B cell (primary cell): ENCODE results near the gene TRPC3. TPM values are rescaled to one million over a fixed set of nuclear protein-coding genes. Genes with fewer than 3 reads are reported as not detected.

Source experiments
- ATAC-seq: fragments of 200-7000 bp; cut with Tn5 transposase; one replicate; pipeline ENCODE4 v1.10.0; 2021; ENCODE audit warnings: low read depth, mild to moderate bottlenecking, moderate number of reproducible peaks, moderate library complexity
- CTCF ChIA-PET: fragments of 350-600 bp; sonication (Branson Sonifier 250); formaldehyde crosslinking; loops from one replicate; lab custom pipeline; 2021; ENCODE audit warnings: antibody characterized with exemption, inconsistent platforms; lab: Charles Lee
- POLR2A ChIA-PET: fragments of 350-600 bp; sonication (Branson Sonifier 250); formaldehyde crosslinking; loops from one replicate; lab custom pipeline; 2021; ENCODE audit warnings: antibody characterized with exemption; lab: Charles Lee
- DNase-seq: peaks from one replicate; pipeline ENCODE4 v3.0.0; 2013
- H2AFZ ChIP-seq: 2 replicates; pipeline ENCODE4 v1.6.1; 2012; ENCODE audit warnings: mild to moderate bottlenecking, low read depth, low read length; ENCODE audit not compliant: insufficient read depth, poor library complexity, severe bottlenecking
- H3K27ac ChIP-seq, 2 donors: 1 replicate in 1 of 2; 2 replicates in 1 of 2; pipeline ENCODE4 v1.5.1; 2012 to 2013; ENCODE audit warnings: low read length in 2 of 2, mild to moderate bottlenecking in 2 of 2, moderate library complexity in 1 of 2
- H3K27me3 ChIP-seq, 4 experiments: fragments of 200-600 bp in 1 of 4; sonication (generic) in 1 of 4; replicated peaks in 1 of 4; 1 replicate in 2 of 4; 2 replicates in 2 of 4; pipeline versions ENCODE4 v1.6.1 to v1.7.0; 2013 to 2016; ENCODE audit warnings: low read length in 3 of 4, mild to moderate bottlenecking in 2 of 4, mixed read lengths in 1 of 4, moderate library complexity in 1 of 4; ENCODE audit not compliant: insufficient read depth in 4 of 4, control insufficient read depth in 3 of 4; ENCODE audit errors: control extremely low read depth in 1 of 4
- H3K36me3 ChIP-seq, 2 experiments: replicated peaks in 1 of 2; 1 replicate in 1 of 2; 2 replicates in 1 of 2; pipeline versions ENCODE4 v1.6.1 to v1.7.1; 2013; ENCODE audit warnings: low read length in 1 of 2; ENCODE audit not compliant: insufficient read depth in 2 of 2, control insufficient read depth in 1 of 2; ENCODE audit errors: control extremely low read depth in 1 of 2, extremely low read depth in 1 of 2
- H3K4me1 ChIP-seq, 2 donors: fragments of 200-600 bp in 1 of 2; sonication (generic) in 1 of 2; 1 replicate in 1 of 2; 2 replicates in 1 of 2; pipeline versions ENCODE4 v1.5.1 to v1.6.1; 2013 to 2017; ENCODE audit warnings: low read length in 2 of 2; ENCODE audit not compliant: control insufficient read depth in 2 of 2, insufficient read depth in 2 of 2
- H3K4me2 ChIP-seq: replicated peaks from 2 replicates; pipeline ENCODE3; 2012; ENCODE audit warnings: mild to moderate bottlenecking, low read depth, low read length; ENCODE audit not compliant: poor library complexity, severe bottlenecking
- H3K4me3 ChIP-seq, 5 experiments: fragments of 200-600 bp in 1 of 5; sonication (generic) in 1 of 5; 1 replicate in 3 of 5; 2 replicates in 2 of 5; pipeline versions ENCODE4 v1.5.1 to v1.7.0; 2011 to 2016; ENCODE audit warnings: low read length in 4 of 5, mild to moderate bottlenecking in 4 of 5, low read depth in 2 of 5, control low read depth in 1 of 5, moderate library complexity in 1 of 5; ENCODE audit not compliant: insufficient read depth in 1 of 5; ENCODE audit errors: control extremely low read depth in 1 of 5, extremely low read depth in 1 of 5
- H3K79me2 ChIP-seq: fragments of 200-600 bp; sonication (generic); one replicate; pipeline ENCODE4 v1.6.0; 2016; ENCODE audit warnings: low read length; ENCODE audit not compliant: control insufficient read depth, insufficient read depth
- H3K9ac ChIP-seq: fragments of 200-600 bp; sonication (generic); 2 replicates; pipeline ENCODE4 v1.6.1; 2017; ENCODE audit warnings: mild to moderate bottlenecking, low read length, moderate library complexity
- H3K9me3 ChIP-seq, 3 donors: one replicate each; pipeline versions ENCODE4 v1.6.1 to v1.7.1; 2013; ENCODE audit warnings: low read length in 2 of 3; ENCODE audit not compliant: control insufficient read depth in 2 of 3, insufficient read depth in 1 of 3; ENCODE audit errors: control extremely low read depth in 1 of 3
- H4K20me1 ChIP-seq: 2 replicates; pipeline ENCODE4 v1.6.0; 2012; ENCODE audit warnings: mild to moderate bottlenecking, low read length; ENCODE audit not compliant: insufficient read depth, control insufficient read depth, poor library complexity, severe bottlenecking
- H3K27ac Mint-ChIP-seq: one replicate; pipeline ENCODE4 v1.8.0; 2021; ENCODE audit warnings: mixed read lengths
- H3K27me3 Mint-ChIP-seq: one replicate; pipeline ENCODE4 v1.8.0; 2021; ENCODE audit warnings: mixed read lengths
- H3K4me1 Mint-ChIP-seq: one replicate; pipeline ENCODE4 v1.8.0; 2021; ENCODE audit warnings: mixed read lengths
- H3K4me3 Mint-ChIP-seq: one replicate; pipeline ENCODE4 v1.8.0; 2021; ENCODE audit warnings: mixed read lengths
- H3K9me3 Mint-ChIP-seq: one replicate; pipeline ENCODE4 v1.8.0; 2022; ENCODE audit warnings: mixed read lengths; ENCODE audit not compliant: insufficient read depth
- EZH2 ChIP-seq: IDR thresholded peaks from 2 replicates; pipeline ENCODE4 v1.6.1; 2012; ENCODE audit warnings: borderline replicate concordance, low read depth, mild to moderate bottlenecking, moderate library complexity, low read length; ENCODE audit not compliant: insufficient read depth, poor library complexity, severe bottlenecking
- WGBS: methylation state at CpG from one replicate; pipeline ENCODE4 v1.1.5; 2013; ENCODE audit warnings: missing lambda C conversion rate; ENCODE audit not compliant: insufficient coverage; 5-methylcytosine and 5-hydroxymethylcytosine counted together
- intact Hi-C: fragments of 100-400 bp; cut with micrococcal nuclease; formaldehyde crosslinking; loops from one replicate; pipeline ENCODE4 v1.10.0; 2022
- polyA plus RNA-seq: library from polyadenylated mRNA; depleted of rRNA; stranded (reverse); fragments of >200 nt; gene quantifications from 2 replicates; pipeline ENCODE4 v1.2.3, GENCODE V29; 2012
- total RNA-seq, 2 donors: library from RNA; stranded (reverse); fragments of 120-200 nt in 1 of 2; gene quantifications; 1 replicate in 1 of 2; 2 replicates in 1 of 2; pipeline versions ENCODE4 v1.2.3 to v1.2.4, GENCODE V29; 2013 to 2022
- TF ChIP-seq, protein P1 (sequence below): fragments of 200-600 bp; IDR thresholded peaks from one replicate; pipeline ENCODE4 v1.8.0; 2022; ENCODE audit warnings: antibody characterized with exemption, mild to moderate bottlenecking

The TRPC3 gene
- total and polyA plus RNA-seq, 2 donors (not counting 1 experiment from before 2014, with no cell fraction given) = not detected

DNA sequence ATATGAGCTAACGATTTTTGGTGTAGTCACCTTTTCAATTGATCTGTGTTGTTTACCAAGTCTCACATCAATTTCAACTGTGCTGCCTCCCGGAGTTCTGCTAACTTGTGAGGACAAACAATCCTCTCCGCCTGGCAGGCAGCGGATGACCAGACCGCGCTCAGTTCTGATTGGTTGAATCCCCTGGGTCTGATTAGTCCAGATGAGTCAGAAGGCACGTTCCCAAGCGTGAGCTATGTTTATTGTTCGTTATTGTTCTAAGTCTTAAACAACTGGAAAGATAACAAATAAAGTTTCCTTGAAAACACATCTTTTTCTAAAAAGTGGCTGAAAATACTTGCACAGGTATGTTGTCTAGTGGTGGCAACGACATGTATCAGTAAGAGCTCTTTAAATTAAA is 37.9 kb upstream of the TRPC3 start:
- no peak overlapping the region for H3K4me3 ChIP-seq
- Mint-ChIP-seq H3K9me3 (no peaks in the 10 kb centered on the region), H3K4me3 (no peak overlapping the region), H3K4me1 (no peaks in the 10 kb centered on the region), H3K27me3 (peaks cover 46% of the 10 kb centered on the region), H3K27ac (no peak overlapping the region)
- 90% methylated on average over 6 of the region's 10 CpGs for WGBS
- H4K20me1 ChIP-seq = no peaks in the 10 kb centered on the region
- H3K36me3 ChIP-seq = no peaks in the 10 kb centered on the region
- no peak overlapping the region for H3K27ac ChIP-seq
- H3K9ac ChIP-seq = no peak overlapping the region
- TF ChIP-seq, protein P1, sequence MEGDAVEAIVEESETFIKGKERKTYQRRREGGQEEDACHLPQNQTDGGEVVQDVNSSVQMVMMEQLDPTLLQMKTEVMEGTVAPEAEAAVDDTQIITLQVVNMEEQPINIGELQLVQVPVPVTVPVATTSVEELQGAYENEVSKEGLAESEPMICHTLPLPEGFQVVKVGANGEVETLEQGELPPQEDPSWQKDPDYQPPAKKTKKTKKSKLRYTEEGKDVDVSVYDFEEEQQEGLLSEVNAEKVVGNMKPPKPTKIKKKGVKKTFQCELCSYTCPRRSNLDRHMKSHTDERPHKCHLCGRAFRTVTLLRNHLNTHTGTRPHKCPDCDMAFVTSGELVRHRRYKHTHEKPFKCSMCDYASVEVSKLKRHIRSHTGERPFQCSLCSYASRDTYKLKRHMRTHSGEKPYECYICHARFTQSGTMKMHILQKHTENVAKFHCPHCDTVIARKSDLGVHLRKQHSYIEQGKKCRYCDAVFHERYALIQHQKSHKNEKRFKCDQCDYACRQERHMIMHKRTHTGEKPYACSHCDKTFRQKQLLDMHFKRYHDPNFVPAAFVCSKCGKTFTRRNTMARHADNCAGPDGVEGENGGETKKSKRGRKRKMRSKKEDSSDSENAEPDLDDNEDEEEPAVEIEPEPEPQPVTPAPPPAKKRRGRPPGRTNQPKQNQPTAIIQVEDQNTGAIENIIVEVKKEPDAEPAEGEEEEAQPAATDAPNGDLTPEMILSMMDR = no peak
- no peak for TF ChIP-seq EZH2
- no peaks in the 10 kb centered on the region for H3K79me2 ChIP-seq
- POLR2A ChIA-PET = no interaction called here
- DNase-seq = no peak
- no peak overlapping the region for H3K4me2 ChIP-seq
- ATAC-seq = no peak
- no peaks in the 10 kb centered on the region for H3K9me3 ChIP-seq
- intact Hi-C loops = no loop called here
- H2AFZ ChIP-seq = no peak overlapping the region
- peaks cover 0 to 7% (median 1%) of the 10 kb centered on the region in 4 experiments for H3K27me3 ChIP-seq
- CTCF ChIA-PET = no interaction called here
- no peaks in the 10 kb centered on the region for H3K4me1 ChIP-seq

DNA sequence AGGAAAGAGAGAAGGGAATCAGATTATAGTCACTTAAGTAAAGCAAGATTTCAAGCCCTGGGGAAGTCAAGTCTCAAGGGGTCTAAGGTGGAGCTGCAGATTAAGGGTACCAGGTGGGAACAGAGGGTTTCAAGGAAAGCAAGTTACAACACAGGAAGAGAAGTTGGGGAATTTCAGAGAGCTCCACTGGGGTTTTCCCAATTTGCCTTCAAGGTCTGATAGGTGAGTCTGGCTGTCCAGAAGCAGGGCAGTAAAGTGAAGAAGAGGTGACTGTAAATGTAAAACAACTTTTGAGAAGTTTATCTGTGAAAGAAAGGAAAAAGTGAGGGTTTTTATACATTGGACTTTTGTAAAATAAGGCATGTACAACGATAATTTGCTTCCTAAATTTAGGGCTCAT is 37.1 kb upstream of the TRPC3 start:
- H3K9me3 Mint-ChIP-seq = no peaks in the 10 kb centered on the region
- no peaks in the 10 kb centered on the region for H3K4me1 Mint-ChIP-seq
- ChIA-PET CTCF (no interaction called here), POLR2A (no interaction called here)
- no peaks in the 10 kb centered on the region for H3K36me3 ChIP-seq
- H3K9ac ChIP-seq = no peak overlapping the region
- no peak overlapping the region for H2AFZ ChIP-seq
- H3K27ac Mint-ChIP-seq = no peak overlapping the region
- no peak overlapping the region for H3K4me3 Mint-ChIP-seq
- no peak for ATAC-seq
- H4K20me1 ChIP-seq = no peaks in the 10 kb centered on the region
- TF ChIP-seq EZH2 = no peak
- TF ChIP-seq, protein P1 = no peak
- no peak overlapping the region for H3K4me2 ChIP-seq
- no peaks in the 10 kb centered on the region for H3K9me3 ChIP-seq
- intact Hi-C loops = no loop called here
- H3K79me2 ChIP-seq = no peaks in the 10 kb centered on the region
- no peak overlapping the region for H3K4me3 ChIP-seq
- peaks cover 0 to 5% (median 1%) of the 10 kb centered on the region in 4 experiments for H3K27me3 ChIP-seq
- DNase-seq = no peak
- H3K4me1 ChIP-seq = no peaks in the 10 kb centered on the region
- WGBS = no CpG with 5 or more reads among the region's 1 CpG
- no peak overlapping the region for H3K27ac ChIP-seq
- peaks cover 42% of the 10 kb centered on the region for H3K27me3 Mint-ChIP-seq
